NCI-H2196 treated with DMSO at 0.1 percent for 48 hours (cell line): ENCODE measurements around the gene HYAL2.
"Not testable (repeated sequence)": the region's sequence is repeated elsewhere in the genome, so short reads cannot be mapped to it uniquely, and the experiment has no call there.

ENCODE experiments used
- DNase-seq: peaks from one replicate; lab custom pipeline; 2025; ENCODE audit not compliant: unreplicated experiment; lab: John Stamatoyannopoulos, UW

Gene HYAL2

GRCh38 chr3:50293079-50293801, 29.3 kb downstream of the HYAL2 start:
- no peak for DNase-seq

GRCh38 chr3:50292159-50293078, 30.1 kb downstream of the HYAL2 start, which contains the start of gene IFRD2:
Gene IFRD2, minus strand, starts transcription at chr3:50292429. Its CDS starts 155 bp downstream, at chr3:50292274.
- peak; percentile 78 for DNase-seq

DNA sequence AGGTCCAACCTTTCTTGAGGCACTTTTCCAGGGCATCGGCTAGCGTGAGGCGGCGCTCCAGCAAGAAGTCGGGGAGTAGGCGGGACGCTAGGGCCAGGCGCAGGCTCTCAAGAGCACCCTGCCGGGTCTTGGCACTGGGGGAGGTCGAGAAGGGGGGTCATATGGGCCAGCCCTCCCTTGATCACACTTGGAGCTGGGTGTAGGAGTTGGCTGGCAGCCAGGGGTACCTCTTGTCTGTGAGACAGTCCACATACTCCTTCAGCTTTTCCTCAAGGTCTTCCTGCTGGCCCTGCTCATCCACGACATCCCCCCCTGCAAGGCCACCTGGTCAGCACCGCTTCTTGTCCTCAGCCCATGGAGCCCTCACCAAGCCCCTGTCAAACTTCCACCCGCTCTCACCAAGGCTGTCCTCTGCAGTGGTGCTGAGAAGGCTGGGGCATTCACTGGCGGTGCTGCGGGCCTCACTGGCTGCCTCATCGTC, 32.3 kb downstream of the HYAL2 start:
- DNase-seq: no peak

DNA sequence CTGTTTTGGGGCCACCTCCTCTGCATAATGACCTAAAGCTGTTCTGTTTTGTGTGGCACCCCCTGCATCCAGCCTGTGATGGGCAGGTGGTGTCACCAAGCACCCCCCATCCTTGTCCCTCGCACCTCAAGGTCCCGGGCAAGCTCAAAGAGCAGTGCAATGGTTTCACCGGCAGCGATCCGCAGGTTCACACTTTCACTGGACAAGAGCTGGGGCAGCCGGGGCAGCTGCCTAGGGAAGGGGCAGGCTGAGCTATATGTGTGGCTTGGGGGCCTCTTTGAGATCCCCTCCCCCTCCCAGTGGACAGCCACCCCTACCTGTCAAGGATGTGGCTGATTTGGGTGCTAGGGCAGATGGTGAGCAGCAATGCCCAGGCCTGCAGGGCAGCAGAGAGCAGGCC, 33.4 kb downstream of the HYAL2 start:
- no peak for DNase-seq

DNA sequence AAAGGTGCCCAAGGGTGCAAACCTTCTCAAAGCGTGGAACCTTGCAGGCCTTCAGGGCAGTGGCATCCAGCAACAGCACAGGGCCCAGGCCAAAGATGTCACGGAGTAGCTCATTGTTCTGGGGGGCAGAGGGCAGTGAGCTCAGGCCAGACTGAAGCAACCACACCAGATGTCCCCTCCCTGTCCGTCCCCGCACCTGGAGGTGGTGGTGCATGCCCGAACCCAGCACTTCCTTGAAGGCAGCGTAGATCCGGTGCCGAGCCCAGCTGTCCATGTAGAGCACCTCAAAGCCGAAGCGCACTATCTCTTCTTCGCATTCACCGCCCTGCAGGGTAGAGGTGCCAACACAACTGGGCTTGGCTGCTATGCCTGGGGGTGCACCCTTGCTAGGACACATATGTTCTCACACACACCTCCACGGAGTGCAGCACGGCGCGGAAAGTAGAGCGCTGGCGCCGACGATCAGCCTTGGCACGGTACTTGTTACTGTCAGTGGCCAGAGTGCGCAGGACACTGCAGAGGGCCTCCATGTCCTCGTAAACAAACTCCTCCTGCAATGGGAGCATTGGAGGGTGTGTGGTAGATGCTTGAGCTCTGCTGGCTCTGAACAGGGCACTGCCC, 34.0 kb downstream of the HYAL2 start:
- DNase-seq: no peak

- DNase-seq: no peak
Measured at GRCh38 chr3:50287262-50287661, 35.3 kb downstream of the HYAL2 start.

DNA sequence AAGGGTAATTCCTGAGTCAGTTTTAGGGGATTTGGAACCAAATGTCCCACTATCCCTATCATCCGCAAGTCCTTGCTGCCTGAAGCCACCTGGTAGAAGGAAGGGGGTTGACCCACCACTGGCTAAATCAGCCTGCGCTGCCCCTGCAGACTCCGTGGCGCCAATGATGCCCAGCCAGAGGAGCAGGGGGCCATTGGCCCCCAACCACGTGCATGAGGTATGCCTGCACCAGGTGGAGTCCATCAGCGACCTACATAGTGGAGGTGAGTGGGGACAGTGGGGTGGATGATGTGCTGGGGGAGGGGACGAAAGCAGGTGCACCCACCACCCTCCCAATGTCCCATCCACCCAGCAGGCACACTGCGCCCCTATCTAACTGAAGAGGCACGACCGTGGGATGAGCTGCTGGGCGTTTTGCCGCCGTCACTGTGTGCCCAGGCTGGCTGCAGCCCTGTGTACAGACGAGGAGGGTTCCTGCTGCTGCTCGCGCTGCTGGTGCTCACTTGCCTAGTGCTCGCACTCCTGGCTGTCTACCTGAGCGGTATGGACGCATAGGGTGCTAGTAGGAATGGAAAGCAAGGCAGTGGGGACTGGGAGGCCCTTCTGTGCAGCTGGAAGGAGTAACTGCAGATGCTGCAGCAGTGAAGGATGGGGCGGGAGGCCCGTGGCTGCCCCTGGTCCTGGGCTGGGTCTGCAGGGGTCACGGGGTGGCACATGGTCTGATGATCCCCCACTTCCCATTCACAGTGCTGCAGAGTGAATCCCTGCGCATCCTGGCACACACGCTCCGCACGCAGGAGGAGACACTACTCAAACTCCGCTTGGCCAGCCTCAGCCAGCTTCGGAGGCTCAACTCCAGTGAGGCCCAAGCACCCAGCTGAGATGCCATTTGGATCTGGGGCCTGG, 36.0 kb downstream of the HYAL2 start:
- DNase-seq: no peak

DNA sequence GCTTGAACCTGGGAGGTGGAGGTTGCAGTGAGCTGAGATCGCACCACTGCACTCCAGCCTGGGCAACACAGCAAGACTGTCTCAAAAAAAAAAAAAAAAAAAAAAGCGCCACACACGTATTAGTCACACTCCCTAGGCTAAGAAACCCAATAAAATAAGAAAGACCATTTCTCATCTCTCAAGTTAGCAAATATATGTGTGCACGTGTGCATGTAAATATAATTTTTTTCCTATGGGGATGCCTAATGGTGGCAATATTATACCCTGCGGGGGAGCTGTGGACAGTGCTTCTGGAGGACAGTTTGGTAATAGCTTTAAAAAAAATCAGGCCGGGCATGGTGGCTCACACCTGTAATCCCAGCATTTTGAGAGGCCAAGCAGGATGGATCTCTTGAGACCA, 38.4 kb downstream of the HYAL2 start:
- not testable (repeated sequence) for DNase-seq

- DNase-seq: no peak
Measured at GRCh38 chr3:50279255-50280016, 43.1 kb downstream of the HYAL2 start.

DNA sequence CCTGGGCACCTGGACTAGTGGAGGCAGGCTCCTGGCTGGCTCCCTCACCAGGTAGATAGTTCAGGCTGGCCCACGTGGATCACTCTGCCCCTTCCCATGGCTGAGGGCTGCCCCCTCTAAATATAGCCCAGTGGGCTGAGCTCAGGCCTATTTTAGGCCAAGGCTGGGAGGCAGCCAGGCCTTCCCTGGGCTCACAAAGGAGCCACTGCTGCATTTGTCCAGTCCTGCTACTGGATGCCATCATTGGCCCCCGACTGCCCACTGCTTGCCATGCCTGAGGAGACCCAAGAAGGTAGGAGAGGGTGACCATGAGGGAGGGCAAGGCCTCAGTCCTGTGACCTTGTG, 43.7 kb downstream of the HYAL2 start, which contains the start of gene LSMEM2:
LSMEM2 (plus strand) TSS at position 208 of the 345 bp plus-strand sequence; CDS start at position 235, 27 bp downstream.
- no peak for DNase-seq

- no peak for DNase-seq
Measured at GRCh38 chr3:50278123-50278879, 44.2 kb downstream of the HYAL2 start.

DNA sequence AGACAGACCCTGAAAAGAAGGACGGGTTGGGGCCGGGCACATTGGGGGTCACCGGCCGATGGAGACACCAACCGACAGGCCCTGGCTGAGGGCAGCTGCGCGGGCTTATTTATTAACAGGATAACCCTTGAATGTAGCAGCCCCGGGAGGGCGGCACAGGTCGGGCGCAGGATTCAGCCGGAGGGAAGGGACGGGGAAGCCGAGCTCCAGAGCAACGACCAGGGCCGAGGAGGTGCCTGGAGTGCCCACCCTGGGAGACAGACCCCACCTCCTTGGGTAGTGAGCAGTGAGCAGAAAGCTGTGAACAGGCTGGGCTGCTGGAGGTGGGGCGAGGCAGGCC, 45.8 kb downstream of the HYAL2 start:
- DNase-seq: no peak

DNA sequence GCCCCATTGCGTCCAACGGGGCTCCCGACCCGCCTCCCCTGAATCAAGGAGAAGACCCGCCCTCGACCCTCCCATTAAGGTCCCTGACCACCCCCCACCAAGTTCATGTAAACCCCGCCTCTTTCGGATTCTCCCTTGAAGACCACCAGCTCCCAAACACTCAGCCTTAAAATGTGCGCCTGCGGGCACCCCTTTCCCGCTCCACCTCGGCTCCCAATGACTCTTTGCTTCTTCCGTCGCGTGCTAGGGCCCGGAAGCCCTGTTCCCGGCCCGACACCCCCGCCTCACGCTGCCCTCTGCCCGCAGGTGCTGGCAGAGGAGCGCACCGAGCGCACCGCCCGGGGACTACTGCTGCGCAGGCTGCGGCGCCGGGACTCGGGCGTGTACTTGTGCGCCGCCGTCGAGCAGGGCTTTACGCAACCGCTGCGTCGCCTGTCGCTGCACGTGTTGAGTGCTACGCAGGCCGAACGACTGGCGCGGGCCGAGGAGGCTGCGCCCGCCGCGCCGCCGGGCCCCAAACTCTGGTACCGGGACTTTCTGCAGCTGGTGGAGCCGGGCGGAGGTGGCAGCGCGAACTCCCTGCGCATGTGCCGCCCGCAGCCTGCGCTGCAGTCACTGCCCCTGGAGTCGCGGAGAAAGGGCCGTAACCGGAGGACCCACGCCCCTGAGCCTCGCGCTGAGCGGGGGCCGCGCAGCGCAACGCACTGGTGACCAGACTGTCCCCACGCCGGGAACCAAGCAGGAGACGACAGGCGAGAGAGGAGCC, 46.4 kb downstream of the HYAL2 start:
- DNase-seq: no peak

DNA sequence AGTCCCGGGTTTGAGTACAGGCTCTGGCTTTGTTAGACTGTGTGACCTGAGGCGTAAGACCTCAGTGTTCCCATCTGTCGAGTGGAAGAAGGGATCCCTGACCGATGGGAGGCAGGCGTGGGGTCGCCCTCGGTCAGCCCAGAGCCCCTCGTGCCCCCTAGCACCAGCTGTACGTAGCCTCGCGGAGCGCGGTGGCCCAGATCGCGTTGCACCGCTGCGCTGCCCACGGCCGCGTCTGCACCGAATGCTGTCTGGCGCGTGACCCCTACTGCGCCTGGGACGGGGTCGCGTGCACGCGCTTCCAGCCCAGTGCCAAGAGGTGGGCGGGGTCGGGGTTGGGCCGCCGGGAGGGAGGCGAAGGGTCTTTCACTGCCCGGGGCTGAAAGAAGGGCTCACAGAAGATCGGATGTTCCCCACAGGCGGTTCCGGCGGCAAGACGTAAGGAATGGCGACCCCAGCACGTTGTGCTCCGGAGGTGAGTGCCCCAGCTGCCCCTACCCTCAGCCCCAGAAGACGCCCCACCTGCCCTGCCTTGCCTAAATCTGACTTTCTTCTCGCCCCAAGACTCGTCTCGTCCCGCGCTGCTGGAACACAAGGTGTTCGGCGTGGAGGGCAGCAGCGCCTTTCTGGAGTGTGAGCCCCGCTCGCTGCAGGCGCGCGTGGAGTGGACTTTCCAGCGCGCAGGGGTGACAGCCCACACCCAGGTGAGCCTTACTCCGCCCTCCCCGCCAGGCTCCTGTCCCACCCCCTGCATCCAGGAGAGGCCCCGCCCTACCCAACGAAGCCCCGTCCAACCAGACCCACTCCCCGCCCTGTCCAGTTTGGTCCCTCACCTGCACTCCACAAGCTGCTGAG, 47.2 kb downstream of the HYAL2 start:
- DNase-seq: no peak

GRCh38 chr3:50274371-50275104, 48.0 kb downstream of the HYAL2 start:
- DNase-seq: no peak

DNA sequence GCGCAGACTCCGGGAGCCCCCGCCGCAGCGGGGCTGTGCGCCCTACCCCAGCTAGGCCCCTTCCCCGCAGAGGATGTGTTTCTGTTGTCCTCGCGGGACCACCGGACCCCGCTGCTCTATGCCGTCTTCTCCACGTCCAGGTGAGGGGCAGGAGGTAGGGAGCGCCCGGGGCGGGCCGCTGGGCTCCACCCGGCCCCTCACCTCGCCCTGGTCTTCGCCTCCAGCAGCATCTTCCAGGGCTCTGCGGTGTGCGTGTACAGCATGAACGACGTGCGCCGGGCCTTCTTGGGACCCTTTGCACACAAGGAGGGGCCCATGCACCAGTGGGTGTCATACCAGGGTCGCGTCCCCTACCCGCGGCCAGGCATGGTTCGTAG, 48.9 kb downstream of the HYAL2 start:
- DNase-seq: no peak
